ENCODE results near the gene PTPN5. TPM values are rescaled to one million over a fixed set of nuclear protein-coding genes. Genes with fewer than 3 reads are reported as not detected.

The PTPN5 gene
- total RNA-seq, 2 donors from 2014 or later = 0.41 to 2.3 TPM

DNA sequence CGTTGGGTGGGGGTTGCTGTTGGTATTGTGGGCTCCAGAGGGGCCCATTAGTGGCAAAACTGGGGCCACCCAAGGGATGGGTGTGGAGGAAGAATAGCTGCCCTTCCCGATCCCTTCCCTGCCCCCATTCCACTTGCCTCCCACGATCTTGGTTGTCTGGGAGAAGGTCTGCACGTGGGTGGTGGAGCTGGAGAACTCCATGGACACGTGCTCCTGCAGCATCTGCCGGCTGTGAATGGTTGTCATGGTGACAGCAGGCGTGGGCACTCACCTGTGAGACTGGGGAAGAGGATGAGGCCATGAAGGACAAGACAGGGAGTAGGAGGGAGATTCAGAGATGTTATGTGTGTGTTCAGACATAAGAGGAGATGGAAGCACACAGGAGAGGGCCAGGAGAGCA is 67.6 kb downstream of the PTPN5 start:
- DNase-seq (no peak), ATAC-seq (no peak)
- intact Hi-C loops (cut with DNase I) = loop anchor here (5.0 to 10.0 kb wide), 2 partner anchors 137 to 179 kb away; partner anchors contain the start of gene UEVLD (in 1 of the 2)

GRCh38 chr11:18722293-18722637 is 69.3 kb downstream of the PTPN5 start:
- ATAC-seq (no peak), DNase-seq (no peak)
- intact Hi-C loops (cut with DNase I) = loop anchor here (5.0 to 10.0 kb wide), 2 partner anchors 135 to 177 kb away; partner anchors contain the start of gene UEVLD (in 1 of the 2)

- DNase-seq = no peak
Measured at GRCh38 chr11:18721561-18722292, 69.9 kb downstream of the PTPN5 start.

GRCh38 chr11:18720808-18721560 is 70.6 kb downstream of the PTPN5 start:
- intact Hi-C loops (cut with DNase I) = loop anchor here (5.0 to 10.0 kb wide), 2 partner anchors 134 to 176 kb away; partner anchors contain the start of gene UEVLD (in 1 of the 2)
- peak; percentile 89 for DNase-seq
- ATAC-seq = peak; percentile 96 to 98

More at GRCh38 chr11:18721561-18722292, 69.9 kb downstream of the PTPN5 start:
- intact Hi-C loops (cut with DNase I) = loop anchor here (5.0 to 10.0 kb wide), 2 partner anchors 134 to 177 kb away; partner anchors contain the start of gene UEVLD (in 1 of the 2)
- peak; percentile 78 to 80 for ATAC-seq

DNA sequence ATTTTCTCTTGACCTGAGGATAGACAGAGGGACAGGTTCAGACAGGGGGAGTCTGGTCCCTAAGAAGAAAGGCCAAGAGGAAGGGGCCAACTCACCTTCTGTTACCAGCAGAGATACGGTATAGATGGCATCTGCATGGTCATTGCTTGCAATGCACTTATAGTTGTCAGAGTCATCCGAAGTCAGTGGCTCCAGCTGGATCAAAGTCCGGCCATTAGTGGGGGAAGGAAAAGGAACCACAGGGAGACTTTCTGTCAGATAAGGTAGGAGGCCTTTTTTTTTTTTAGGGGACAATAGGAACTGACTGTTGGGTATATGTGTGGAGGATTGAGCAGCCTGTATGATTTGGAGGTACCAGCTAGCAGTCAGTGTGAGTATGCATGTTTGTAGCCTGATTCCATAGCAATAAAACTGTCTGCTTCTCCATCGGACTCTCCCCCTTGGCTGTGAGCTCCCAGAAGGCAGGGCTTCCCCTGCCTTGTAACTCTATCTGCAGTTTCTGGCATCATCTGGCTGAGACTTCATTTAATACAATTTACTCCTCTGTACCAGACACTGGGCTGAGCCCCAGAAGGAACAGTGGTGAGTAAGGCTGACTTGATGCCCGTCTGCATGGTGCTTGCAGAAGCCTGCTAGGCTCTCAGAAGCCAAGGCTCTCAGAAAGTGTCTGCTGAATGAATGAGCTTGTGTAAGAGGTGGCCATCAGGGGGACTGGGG is 71.3 kb downstream of the PTPN5 start:
- DNase-seq (no peak), ATAC-seq (no peak)
- intact Hi-C loops (cut with DNase I) = loop anchor here (5.0 to 10.0 kb wide), 2 partner anchors 133 to 175 kb away; partner anchors contain the start of gene UEVLD (in 1 of the 2)

- intact Hi-C loops (cut with DNase I) = no loop called here
- DNase-seq (no peak), ATAC-seq (no peak)
Measured at GRCh38 chr11:18715476-18715875, 76.1 kb downstream of the PTPN5 start.

DNA sequence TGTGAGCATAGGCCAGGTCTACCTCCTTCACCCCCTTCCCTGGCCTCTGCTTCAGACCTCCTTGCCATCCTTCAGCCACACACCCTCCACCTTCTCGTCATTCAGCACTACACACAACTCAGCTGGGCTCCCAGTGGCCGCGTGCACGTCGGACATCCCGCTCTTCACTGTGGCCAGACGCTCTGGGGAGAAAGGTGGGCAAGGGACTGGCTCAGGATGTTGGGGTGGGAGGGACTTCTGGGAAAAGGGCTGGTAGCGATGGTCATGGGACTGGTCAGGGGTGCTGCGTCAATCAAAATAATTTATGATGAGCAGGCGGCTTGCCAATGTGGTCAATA is 77.2 kb downstream of the PTPN5 start:
- ATAC-seq (no peak), DNase-seq (no peak)
- intact Hi-C loops (cut with DNase I) = no loop called here

DNA sequence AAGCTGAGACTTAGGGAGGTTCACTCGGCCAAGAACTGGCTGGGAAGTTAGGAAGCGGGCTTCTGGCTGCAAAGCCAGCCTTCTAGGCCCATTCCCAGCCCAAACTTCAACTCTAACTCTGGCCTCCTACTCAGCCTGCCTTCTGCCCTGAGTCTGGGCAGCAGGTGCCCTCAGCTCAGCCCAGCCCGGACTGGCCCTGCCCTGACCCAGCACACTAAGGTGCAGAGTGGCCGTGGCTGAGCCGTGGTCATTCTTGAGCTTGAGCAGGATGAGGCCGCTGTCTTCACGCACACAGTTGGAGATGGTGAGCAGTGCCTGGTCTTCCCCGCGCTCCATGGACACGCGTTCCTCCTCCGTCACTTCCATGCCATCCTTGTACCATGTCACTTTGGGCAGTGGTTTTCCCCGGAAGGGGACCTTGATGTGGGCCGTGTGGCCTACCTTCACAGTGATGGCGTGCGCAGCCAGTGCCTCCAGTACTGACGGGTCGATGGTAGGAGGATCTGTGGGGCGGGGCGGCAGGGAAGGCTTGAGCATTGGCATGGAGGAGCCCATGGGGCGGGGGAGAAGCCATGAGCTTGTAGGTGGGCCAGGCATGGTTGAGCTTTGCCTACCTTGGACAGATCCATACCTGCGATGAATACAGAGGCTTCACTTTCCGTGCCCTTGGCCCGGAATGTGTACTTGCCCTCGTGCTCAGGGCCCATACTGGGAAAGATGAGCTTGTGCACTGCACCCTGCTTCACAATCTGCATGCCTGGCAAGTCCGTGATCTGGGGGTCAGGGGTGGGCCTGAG is 77.8 kb downstream of the PTPN5 start:
- DNase-seq (no peak), ATAC-seq (peak in 1 of 2 donors; percentile 12)
- intact Hi-C loops (cut with DNase I) = no loop called here

DNA sequence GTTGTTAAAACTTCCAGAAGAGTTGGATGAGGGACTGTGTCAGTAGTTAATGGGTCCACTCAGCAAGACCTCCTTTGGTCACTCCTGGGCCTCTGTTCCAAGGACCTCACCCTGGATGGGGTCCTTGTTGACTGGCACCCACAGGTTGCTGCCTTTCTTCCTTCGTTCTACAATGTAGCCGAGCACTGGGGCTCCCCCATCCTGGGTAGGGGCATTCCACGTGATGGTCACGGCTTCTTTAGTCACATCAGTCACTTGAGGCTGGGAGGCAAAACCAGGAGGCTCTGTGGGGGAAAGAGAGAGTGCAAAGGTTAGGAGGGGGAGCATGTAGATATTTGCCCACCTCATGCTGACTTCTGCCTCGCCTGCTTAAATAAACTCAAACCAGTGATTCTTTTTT is 81.1 kb downstream of the PTPN5 start:
- DNase-seq (no peak), ATAC-seq (no peak)
- intact Hi-C loops (cut with DNase I) = no loop called here

- intact Hi-C loops (cut with DNase I) = no loop called here
- no peak for ATAC-seq
- DNase-seq = no peak
Measured at GRCh38 chr11:18709414-18709813, 82.2 kb downstream of the PTPN5 start.

DNA sequence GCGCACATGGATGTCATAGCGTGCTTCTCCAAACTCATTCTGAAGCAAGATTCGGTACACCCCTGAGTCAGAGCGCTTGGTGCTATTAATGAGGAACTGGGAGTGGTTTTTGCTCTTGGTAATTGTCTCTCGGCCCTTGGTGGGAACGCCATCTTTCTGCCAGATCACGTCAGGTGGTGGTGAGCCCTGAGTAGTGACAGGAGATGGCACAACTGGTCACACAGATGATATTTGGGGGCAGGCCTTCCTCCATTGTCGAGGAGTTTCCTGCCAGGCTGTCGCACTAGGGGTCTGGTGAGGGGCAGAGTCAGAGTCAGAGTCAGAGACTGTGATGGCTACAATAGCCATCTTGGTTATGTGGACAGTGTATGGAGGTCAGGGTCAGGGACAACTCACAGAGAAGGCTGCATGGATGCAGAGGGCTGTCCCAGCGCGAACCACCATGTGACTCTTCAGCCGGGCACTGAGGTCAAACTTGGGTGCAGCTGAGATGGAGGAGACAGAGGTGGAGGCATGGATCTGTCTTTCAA is 83.7 kb downstream of the PTPN5 start:
- ATAC-seq (no peak), DNase-seq (no peak)
- intact Hi-C loops (cut with DNase I) = no loop called here

GRCh38 chr11:18706330-18707243 is 85.0 kb downstream of the PTPN5 start:
- peak; percentile 80 for DNase-seq
- ATAC-seq = peak; percentile 78 to 80
- intact Hi-C loops (cut with DNase I) = no loop called here

DNA sequence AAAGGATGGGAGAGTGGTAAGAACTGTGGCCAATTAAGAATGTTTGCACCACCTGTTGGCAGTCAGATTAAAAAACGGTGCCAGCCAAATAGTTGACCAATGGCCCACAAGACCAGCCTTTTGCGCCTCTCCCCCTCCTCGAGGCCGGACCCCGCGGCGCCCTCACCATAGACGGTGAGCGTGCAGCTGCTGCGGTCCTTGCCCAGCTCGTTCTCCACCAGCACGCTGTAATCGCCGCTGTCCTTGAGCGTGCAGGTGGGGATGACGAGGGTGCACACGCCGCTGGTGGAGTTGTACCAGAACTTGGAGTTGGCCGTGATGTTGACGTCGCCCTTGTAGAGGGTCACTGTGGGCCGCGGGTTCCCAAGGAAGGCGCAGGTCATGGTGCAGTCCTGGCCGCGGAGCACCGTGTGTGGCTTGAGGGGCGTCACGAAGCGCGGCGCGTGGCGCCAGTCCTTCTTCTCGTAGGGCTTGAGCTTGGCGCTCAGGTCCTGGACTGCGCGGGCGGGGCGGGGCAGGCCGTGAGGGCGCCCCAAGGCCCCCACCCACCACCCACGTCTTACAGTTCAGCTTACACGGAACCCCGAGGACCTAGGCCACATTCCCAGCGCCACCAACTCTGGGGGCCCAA is 85.8 kb downstream of the PTPN5 start:
- DNase-seq (peak; percentile 58), ATAC-seq (peak; percentile 58 to 70)
- intact Hi-C loops (cut with DNase I) = no loop called here

DNA sequence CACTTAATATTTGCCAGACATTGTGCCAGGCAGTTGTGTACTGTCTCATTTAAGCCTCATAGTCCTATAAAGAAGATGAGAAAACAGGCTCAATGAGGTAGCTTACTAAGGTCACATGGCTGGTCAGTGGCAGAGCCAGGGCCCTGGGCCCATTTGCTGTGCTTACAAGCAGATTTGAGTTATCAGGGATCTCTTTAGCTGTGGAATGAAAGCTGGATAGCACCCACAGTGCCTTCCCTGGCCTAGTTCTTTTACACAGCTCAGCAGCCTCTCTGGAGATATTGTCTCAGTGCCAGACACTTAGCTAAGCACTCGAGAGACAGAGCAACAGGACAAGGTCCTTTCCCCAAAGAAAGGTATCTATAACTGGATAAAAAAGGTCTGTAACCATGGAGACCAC is 86.9 kb downstream of the PTPN5 start:
- peak; percentile 33 to 64 for ATAC-seq
- DNase-seq = no peak
- intact Hi-C loops (cut with DNase I) = no loop called here

DNA sequence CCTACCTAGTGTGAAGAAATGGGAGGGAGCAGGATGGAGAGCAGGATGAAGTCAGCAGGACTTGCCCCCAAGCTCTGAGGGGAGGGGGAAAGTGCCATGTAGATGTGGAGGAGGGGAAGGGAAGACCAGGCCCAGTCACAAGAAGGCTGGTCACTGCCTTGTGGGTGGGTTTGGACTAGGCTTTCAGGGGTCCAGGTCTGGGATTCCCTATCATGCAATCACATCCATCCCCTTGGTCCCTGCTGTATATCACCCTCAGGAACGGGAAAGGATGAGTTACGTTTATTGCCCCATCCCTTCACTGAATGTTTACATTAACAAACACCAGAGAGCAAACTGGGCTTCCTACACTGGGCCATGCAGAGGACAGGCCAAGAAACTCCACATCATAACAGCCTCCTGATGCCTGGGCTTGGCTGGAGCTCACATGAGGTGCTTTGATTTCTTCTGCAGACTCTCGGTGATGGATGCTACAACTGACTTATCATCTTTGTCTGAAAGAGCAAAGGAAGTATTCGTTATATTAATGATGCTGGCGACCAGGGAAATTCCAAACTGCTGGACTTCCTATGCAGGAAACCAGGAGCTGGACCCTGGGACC is 87.5 kb downstream of the PTPN5 start:
- intact Hi-C loops (cut with DNase I) = no loop called here
- ATAC-seq (no peak), DNase-seq (no peak)

GRCh38 chr11:18703001-18703763 is 88.4 kb downstream of the PTPN5 start:
- DNase-seq (no peak), ATAC-seq (no peak)
- intact Hi-C loops (cut with DNase I) = no loop called here

Data from left cardiac atrium (tissue), 4 donors.